Neuronal stem cell (in vitro differentiated cells): ENCODE results near the gene PCDHA1.

Experiments
- DNase-seq: peaks from one replicate; pipeline ENCODE4 v3.0.0-alpha.2; 2013; ENCODE audit warnings: low spot score
- H2AFZ ChIP-seq: one replicate; pipeline ENCODE4 v1.6.1; 2013; ENCODE audit warnings: mild to moderate bottlenecking, low read length, inconsistent platforms
- H2AK5ac ChIP-seq: 2 replicates; pipeline ENCODE4 v1.6.1; 2013; ENCODE audit warnings: low read depth, mild to moderate bottlenecking, inconsistent platforms, low read length, moderate library complexity, mixed read lengths
- H2BK120ac ChIP-seq: 2 replicates; pipeline ENCODE4 v1.6.1; 2013; ENCODE audit warnings: low read depth, mild to moderate bottlenecking, inconsistent platforms, low read length, moderate library complexity, mixed read lengths
- H2BK12ac ChIP-seq: one replicate; pipeline ENCODE4 v1.6.1; 2013; ENCODE audit warnings: low read length, inconsistent platforms
- H2BK15ac ChIP-seq: 2 replicates; pipeline ENCODE4 v1.6.1; 2013; ENCODE audit warnings: mild to moderate bottlenecking, low read length, inconsistent platforms, mixed read lengths
- H2BK5ac ChIP-seq: one replicate; pipeline ENCODE4 v1.6.1; 2013; ENCODE audit warnings: inconsistent platforms, mild to moderate bottlenecking, low read length, moderate library complexity
- H3K14ac ChIP-seq: one replicate; pipeline ENCODE4 v1.6.1; 2013; ENCODE audit warnings: low read length, inconsistent platforms
- H3K18ac ChIP-seq: 2 replicates; pipeline ENCODE4 v1.6.1; 2013; ENCODE audit warnings: low read length, inconsistent platforms
- H3K23ac ChIP-seq: 2 replicates; pipeline ENCODE4 v1.6.1; 2013; ENCODE audit warnings: low read depth, mild to moderate bottlenecking, mixed read lengths, low read length, inconsistent platforms; ENCODE audit not compliant: poor library complexity
- H3K27ac ChIP-seq: replicated peaks from 3 replicates; pipeline ENCODE4 v1.5.1; 2013; ENCODE audit warnings: low read length, inconsistent platforms
- H3K27me3 ChIP-seq, 3 experiments: 2 replicates each; pipeline ENCODE4 v1.6.1; 2013; ENCODE audit warnings: low read length in 3 of 3, mild to moderate bottlenecking in 2 of 3, inconsistent platforms in 1 of 3, low read depth in 1 of 3, mixed read lengths in 1 of 3, moderate library complexity in 1 of 3; ENCODE audit not compliant: control insufficient read depth in 3 of 3, insufficient read depth in 3 of 3
- H3K36me3 ChIP-seq, 2 donors: replicated peaks in 1 of 2; 2 replicates each; pipeline ENCODE4 v1.6.1; 2013; ENCODE audit warnings: low read length in 2 of 2; ENCODE audit not compliant: control insufficient read depth in 2 of 2, insufficient read depth in 2 of 2
- H3K4ac ChIP-seq: 2 replicates; pipeline ENCODE4 v1.6.1; 2013; ENCODE audit warnings: inconsistent platforms, mild to moderate bottlenecking, low read length, moderate library complexity
- H3K4me1 ChIP-seq, 2 donors: 1 replicate in 1 of 2; 2 replicates in 1 of 2; pipeline ENCODE4 v1.6.1; 2013; ENCODE audit warnings: low read length in 2 of 2, low read depth in 1 of 2; ENCODE audit not compliant: control insufficient read depth in 2 of 2, insufficient read depth in 1 of 2
- H3K4me2 ChIP-seq: one replicate; pipeline ENCODE4 v1.6.1; 2013; ENCODE audit warnings: mild to moderate bottlenecking, low read length, inconsistent platforms; ENCODE audit not compliant: insufficient read depth, poor library complexity, severe bottlenecking
- H3K4me3 ChIP-seq, 2 donors: 2 replicates each; pipeline ENCODE4 v1.5.1; 2013; ENCODE audit warnings: low read length in 2 of 2, mild to moderate bottlenecking in 2 of 2, inconsistent platforms in 1 of 2, moderate library complexity in 1 of 2
- H3K79me1 ChIP-seq: one replicate; pipeline ENCODE4 v1.6.1; 2013; ENCODE audit warnings: low read depth, mild to moderate bottlenecking, inconsistent platforms, low read length, moderate library complexity
- H3K9ac ChIP-seq: one replicate; pipeline ENCODE4 v1.6.1; 2013; ENCODE audit warnings: mild to moderate bottlenecking, low read depth, low read length, inconsistent platforms; ENCODE audit not compliant: poor library complexity
- H3K9me3 ChIP-seq, 2 donors: replicated peaks in 1 of 2; 2 replicates each; pipeline versions ENCODE3 to v1.6.1; 2013; ENCODE audit warnings: low read length in 2 of 2, mild to moderate bottlenecking in 2 of 2, inconsistent platforms in 1 of 2, low read depth in 1 of 2, mixed read lengths in 1 of 2, moderate library complexity in 1 of 2; ENCODE audit not compliant: control insufficient read depth in 2 of 2, insufficient read depth in 1 of 2
- H4K8ac ChIP-seq: one replicate; pipeline ENCODE4 v1.6.1; 2013; ENCODE audit warnings: low read depth, mild to moderate bottlenecking, inconsistent platforms, low read length, moderate library complexity
- H4K91ac ChIP-seq: one replicate; pipeline ENCODE4 v1.6.1; 2013; ENCODE audit warnings: low read length, low read depth, mild to moderate bottlenecking, inconsistent platforms; ENCODE audit not compliant: poor library complexity
- WGBS, 2 donors: extraction: QIAGEN DNeasy Blood & Tissue Kit; methylation state at CpG; one replicate each; pipeline ENCODE4 v1.1.7; 2013; ENCODE audit warnings: missing lambda C conversion rate in 2 of 2, mixed read lengths in 1 of 2; ENCODE audit not compliant: insufficient read length in 2 of 2, insufficient replicate concordance in 1 of 2; ENCODE audit errors: extremely low coverage in 2 of 2; 5-methylcytosine and 5-hydroxymethylcytosine counted together

The PCDHA1 gene

GRCh38 chr5:140877262-140877581 is 91.3 kb downstream of the PCDHA1 start:
- H2BK15ac ChIP-seq, result peak overlapping the region; percentile 26
- no peaks in the 10 kb centered on the region for H3K4me1 ChIP-seq
- H3K79me1 ChIP-seq, result peaks cover 12% of the 10 kb centered on the region
- H3K18ac ChIP-seq, result peak overlapping the region; percentile 17
- WGBS, 2 donors, result no CpG with 5 or more reads among the region's 37 CpGs
- no peak overlapping the region for H4K91ac ChIP-seq
- no peak overlapping the region for H3K4ac ChIP-seq
- H3K4me2 ChIP-seq, result no peak overlapping the region
- peaks cover 8 to 25% of the 10 kb centered on the region in 2 donors for H3K9me3 ChIP-seq
- H2BK12ac ChIP-seq, result no peak overlapping the region
- H2BK120ac ChIP-seq, result no peak overlapping the region
- H3K27me3 ChIP-seq, result no peaks in the 10 kb centered on the region
- peak overlapping the region; percentile 91 for H3K23ac ChIP-seq
- peaks cover 13 to 22% of the 10 kb centered on the region in 2 donors for H3K36me3 ChIP-seq
- H3K27ac ChIP-seq, result no peak overlapping the region
- DNase-seq, result no peak
- no peak overlapping the region for H2AFZ ChIP-seq
- H2AK5ac ChIP-seq, result no peak overlapping the region
- no peak overlapping the region for H3K9ac ChIP-seq
- H4K8ac ChIP-seq, result peak overlapping the region; percentile 82
- no peak overlapping the region for H3K4me3 ChIP-seq
- H2BK5ac ChIP-seq, result no peak overlapping the region
- peak overlapping the region; percentile 38 for H3K14ac ChIP-seq

GRCh38 chr5:140881889-140882590 is 96.1 kb downstream of the PCDHA1 start, which contains the start of gene PCDHA13:
PCDHA13 (plus strand) TSS chr5:140882124; CDS start chr5:140882269, 145 bp downstream.
- no peak within 1 kb of the TSS for H2BK15ac ChIP-seq

GRCh38 chr5:140882591-140882899 is 96.6 kb downstream of the PCDHA1 start:
- Histone ChIP-seq H2AFZ (no peak overlapping the region), H2BK15ac (no peak overlapping the region), H3K27me3 (no peaks in the 10 kb centered on the region), H3K27ac (no peak overlapping the region), H3K79me1 (peaks cover 5% of the 10 kb centered on the region), H3K4ac (no peak overlapping the region), H3K18ac (no peak overlapping the region), H3K9me3 (peaks cover 10 to 32% of the 10 kb centered on the region in 2 donors), H3K36me3 (peaks cover 12 to 19% of the 10 kb centered on the region in 2 donors), H3K9ac (no peak overlapping the region), H2AK5ac (no peak overlapping the region), H3K14ac (no peak overlapping the region), H3K23ac (no peak overlapping the region), H2BK12ac (no peak overlapping the region), H3K4me2 (no peak overlapping the region), H4K8ac (no peak overlapping the region), H2BK5ac (no peak overlapping the region), H3K4me1 (no peaks in the 10 kb centered on the region), H4K91ac (no peak overlapping the region), H3K4me3 (no peak overlapping the region), H2BK120ac (no peak overlapping the region)
- no CpG with 5 or more reads among the region's 12 CpGs for WGBS, 2 donors
- DNase-seq, result no peak

More at GRCh38 chr5:140881889-140882590, 96.1 kb downstream of the PCDHA1 start, which contains the start of gene PCDHA13:
- no peak within 1 kb of the TSS for H3K4me2 ChIP-seq
- no peak within 1 kb of the TSS for H2BK5ac ChIP-seq
- no peak within 1 kb of the TSS for H3K14ac ChIP-seq
- no peak within 1 kb of the TSS for H3K23ac ChIP-seq
- no peak within 1 kb of the TSS for H2BK12ac ChIP-seq
- H3K4me1 ChIP-seq, result no peaks in the 10 kb centered on the region
- H2BK120ac ChIP-seq, result no peak within 1 kb of the TSS
- no CpG with 5 or more reads among the region's 35 CpGs for WGBS, 2 donors
- H3K9me3 ChIP-seq, result peaks cover 12 to 37% of the 10 kb centered on the region in 2 donors
- no peak within 1 kb of the TSS for H4K91ac ChIP-seq
- no peak within 1 kb of the TSS for H3K9ac ChIP-seq
- H2AFZ ChIP-seq, result no peak within 1 kb of the TSS
- H3K27ac ChIP-seq, result no peak within 1 kb of the TSS
- no peak within 1 kb of the TSS for H4K8ac ChIP-seq
- no peaks in the 10 kb centered on the region for H3K27me3 ChIP-seq
- DNase-seq, result no peak
- no peak within 1 kb of the TSS for H3K18ac ChIP-seq
- H3K79me1 ChIP-seq, result peaks cover 10% of the 10 kb centered on the region
- no peak within 1 kb of the TSS for H3K4ac ChIP-seq
- H2AK5ac ChIP-seq, result no peak within 1 kb of the TSS
- H3K4me3 ChIP-seq, result peak within 1 kb of the TSS in 1 of 2 donors; percentile 39
- H3K36me3 ChIP-seq, result peaks cover 17 to 24% of the 10 kb centered on the region in 2 donors

GRCh38 chr5:140883373-140883772 is 97.4 kb downstream of the PCDHA1 start:
- no CpG with 5 or more reads among the region's 41 CpGs for WGBS, 2 donors
- H3K14ac ChIP-seq, result no peak overlapping the region
- H3K4ac ChIP-seq, result no peak overlapping the region
- no peak overlapping the region for H3K4me2 ChIP-seq
- no peak overlapping the region for H4K91ac ChIP-seq
- no peak overlapping the region for H2AFZ ChIP-seq
- H2BK15ac ChIP-seq, result no peak overlapping the region
- H3K4me1 ChIP-seq, result no peaks in the 10 kb centered on the region
- no peak overlapping the region for H2BK5ac ChIP-seq
- peaks cover 4% of the 10 kb centered on the region for H3K79me1 ChIP-seq
- H3K27me3 ChIP-seq, result no peaks in the 10 kb centered on the region
- H3K23ac ChIP-seq, result peak overlapping the region; percentile 17
- H3K36me3 ChIP-seq, result peaks cover 12 to 16% of the 10 kb centered on the region in 2 donors
- H3K18ac ChIP-seq, result no peak overlapping the region
- no peak overlapping the region for H3K9ac ChIP-seq
- no peak overlapping the region for H3K27ac ChIP-seq
- no peak overlapping the region for H2BK120ac ChIP-seq
- peak overlapping the region in 1 of 2 donors; percentile 49 for H3K4me3 ChIP-seq
- peaks cover 10 to 24% of the 10 kb centered on the region in 2 donors for H3K9me3 ChIP-seq
- no peak overlapping the region for H2AK5ac ChIP-seq
- no peak overlapping the region for H4K8ac ChIP-seq
- DNase-seq, result no peak
- H2BK12ac ChIP-seq, result no peak overlapping the region
